OCI-LY7 (cell line): ENCODE measurements around the gene HOXB6. TPM values are rescaled to one million over a fixed set of nuclear protein-coding genes. Genes with fewer than 3 reads are reported as not detected.

ENCODE experiments used
- BruUV-seq: library from RNA; stranded (reverse); fragments of 400-500 nt; replicated peaks from 2 replicates; lab custom pipeline; 2021; lab: Mats Ljungman, UMichigan
- CTCF ChIA-PET: fragments of 300-600 bp; sonication (Branson Sonifier 250); formaldehyde crosslinking; loops from one replicate; lab custom pipeline; 2022; ENCODE audit warnings: antibody characterized with exemption; ENCODE audit not compliant: unreplicated experiment; lab: Charles Lee
- POLR2A ChIA-PET: fragments of 300-600 bp; sonication (Branson Sonifier 250); formaldehyde crosslinking; loops from one replicate; lab custom pipeline; 2022; ENCODE audit warnings: antibody characterized with exemption; lab: Charles Lee
- DNase-seq: peaks from one replicate; pipeline ENCODE4 v3.0.0-alpha.2; 2015; ENCODE audit warnings: low spot score
- H2AFZ ChIP-seq: fragments of 200-600 bp; sonication (generic), shearing (Covaris generic); 2 replicates; pipeline ENCODE4 v1.6.1; 2014; ENCODE audit warnings: mild to moderate bottlenecking, antibody characterized with exemption, low read length, moderate library complexity
- H3K27ac ChIP-seq: fragments of 200-600 bp; sonication (generic); 2 replicates; pipeline ENCODE4 v1.5.1; 2014; ENCODE audit warnings: mixed run types, low read depth, mild to moderate bottlenecking, moderate library complexity, low read length, inconsistent platforms; ENCODE audit not compliant: poor library complexity, severe bottlenecking
- H3K36me3 ChIP-seq: fragments of 200-600 bp; sonication (generic); 2 replicates; pipeline ENCODE4 v1.6.1; 2014; ENCODE audit warnings: mild to moderate bottlenecking, antibody characterized with exemption, low read length, moderate library complexity, mixed read lengths; ENCODE audit not compliant: insufficient read depth
- H3K4me1 ChIP-seq: fragments of 200-600 bp; sonication (generic); 2 replicates; pipeline ENCODE4 v1.5.1; 2014; ENCODE audit warnings: mild to moderate bottlenecking, low read length; ENCODE audit not compliant: insufficient read depth, poor library complexity, severe bottlenecking
- H3K4me2 ChIP-seq: fragments of 200-600 bp; sonication (generic); 2 replicates; pipeline ENCODE4 v1.6.1; 2014; ENCODE audit warnings: mild to moderate bottlenecking, low read length
- H3K4me3 ChIP-seq: fragments of 200-600 bp; sonication (generic); 2 replicates; pipeline ENCODE4 v1.5.1; 2014; ENCODE audit warnings: mild to moderate bottlenecking, low read depth, low read length; ENCODE audit not compliant: poor library complexity, severe bottlenecking
- H3K79me2 ChIP-seq: fragments of 200-600 bp; sonication (generic); 2 replicates; pipeline ENCODE4 v1.6.1; 2016; ENCODE audit warnings: low read depth, mild to moderate bottlenecking, low read length, moderate library complexity, mixed read lengths; ENCODE audit not compliant: insufficient read depth
- H3K9me2 ChIP-seq: fragments of 200-600 bp; sonication (generic); 2 replicates; pipeline ENCODE4 v1.6.1; 2016; ENCODE audit warnings: mild to moderate bottlenecking, low read length, mixed read lengths; ENCODE audit not compliant: insufficient read depth
- H3K9me3 ChIP-seq: fragments of 200-600 bp; sonication (generic); 2 replicates; pipeline ENCODE4 v1.6.1; 2014; ENCODE audit warnings: mild to moderate bottlenecking, mixed run types, low read length, mixed read lengths
- H4K20me1 ChIP-seq: fragments of 200-600 bp; sonication (generic); 2 replicates; pipeline ENCODE4 v1.6.1; 2014; ENCODE audit warnings: mild to moderate bottlenecking, antibody characterized with exemption, low read length, moderate library complexity, mixed read lengths; ENCODE audit not compliant: insufficient read depth
- EZH2phosphoT487 ChIP-seq: fragments of 200-600 bp; sonication (generic); IDR thresholded peaks from 2 replicates; pipeline ENCODE4 v1.6.1; 2018; ENCODE audit warnings: low read depth, borderline replicate concordance, mild to moderate bottlenecking, mixed run types, antibody characterized with exemption, low read length, moderate library complexity, mixed read lengths
- intact Hi-C: fragments of 100-400 bp; cut with micrococcal nuclease; formaldehyde crosslinking; loops from one replicate; pipeline ENCODE4 v1.10.0; 2022; ENCODE audit not compliant: unreplicated experiment
- total RNA-seq, 2 experiments: library from RNA; depleted of rRNA in 1 of 2; stranded (reverse); fragments of >200 nt in 1 of 2; shearing (Covaris generic) in 1 of 2; gene quantifications; 2 replicates each; pipeline ENCODE4 v1.2.3, GENCODE V29; 2014 to 2022
- TF ChIP-seq, protein P1 (sequence below): fragments of 200-600 bp; sonication (generic); conservative IDR thresholded peaks from 2 replicates; pipeline ENCODE4 v1.5.1; 2014; ENCODE audit warnings: mild to moderate bottlenecking, antibody characterized with exemption, low read length, moderate library complexity, mixed read lengths

HOXB6 gene
- total RNA-seq, 2 experiments from 2014 or later: not detected

- Histone ChIP-seq H3K9me2 (no peaks in the 10 kb centered on the region), H4K20me1 (no peaks in the 10 kb centered on the region), H3K79me2 (no peaks in the 10 kb centered on the region), H3K27ac (no peak overlapping the region), H2AFZ (no peak overlapping the region), H3K4me1 (no peaks in the 10 kb centered on the region), H3K9me3 (no peaks in the 10 kb centered on the region), H3K4me2 (no peak overlapping the region), H3K36me3 (no peaks in the 10 kb centered on the region), H3K4me3 (no peak overlapping the region)
- intact Hi-C loops: no loop called here
- no TSS peak for BruUV-seq
- no peak for TF ChIP-seq EZH2phosphoT487
- TF ChIP-seq, protein P1, sequence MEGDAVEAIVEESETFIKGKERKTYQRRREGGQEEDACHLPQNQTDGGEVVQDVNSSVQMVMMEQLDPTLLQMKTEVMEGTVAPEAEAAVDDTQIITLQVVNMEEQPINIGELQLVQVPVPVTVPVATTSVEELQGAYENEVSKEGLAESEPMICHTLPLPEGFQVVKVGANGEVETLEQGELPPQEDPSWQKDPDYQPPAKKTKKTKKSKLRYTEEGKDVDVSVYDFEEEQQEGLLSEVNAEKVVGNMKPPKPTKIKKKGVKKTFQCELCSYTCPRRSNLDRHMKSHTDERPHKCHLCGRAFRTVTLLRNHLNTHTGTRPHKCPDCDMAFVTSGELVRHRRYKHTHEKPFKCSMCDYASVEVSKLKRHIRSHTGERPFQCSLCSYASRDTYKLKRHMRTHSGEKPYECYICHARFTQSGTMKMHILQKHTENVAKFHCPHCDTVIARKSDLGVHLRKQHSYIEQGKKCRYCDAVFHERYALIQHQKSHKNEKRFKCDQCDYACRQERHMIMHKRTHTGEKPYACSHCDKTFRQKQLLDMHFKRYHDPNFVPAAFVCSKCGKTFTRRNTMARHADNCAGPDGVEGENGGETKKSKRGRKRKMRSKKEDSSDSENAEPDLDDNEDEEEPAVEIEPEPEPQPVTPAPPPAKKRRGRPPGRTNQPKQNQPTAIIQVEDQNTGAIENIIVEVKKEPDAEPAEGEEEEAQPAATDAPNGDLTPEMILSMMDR: no peak
- DNase-seq: no peak
- POLR2A ChIA-PET: no interaction called here
- CTCF ChIA-PET: no interaction called here
Observed at GRCh38 chr17:48565022-48565554, 39.7 kb downstream of the HOXB6 start.

DNA sequence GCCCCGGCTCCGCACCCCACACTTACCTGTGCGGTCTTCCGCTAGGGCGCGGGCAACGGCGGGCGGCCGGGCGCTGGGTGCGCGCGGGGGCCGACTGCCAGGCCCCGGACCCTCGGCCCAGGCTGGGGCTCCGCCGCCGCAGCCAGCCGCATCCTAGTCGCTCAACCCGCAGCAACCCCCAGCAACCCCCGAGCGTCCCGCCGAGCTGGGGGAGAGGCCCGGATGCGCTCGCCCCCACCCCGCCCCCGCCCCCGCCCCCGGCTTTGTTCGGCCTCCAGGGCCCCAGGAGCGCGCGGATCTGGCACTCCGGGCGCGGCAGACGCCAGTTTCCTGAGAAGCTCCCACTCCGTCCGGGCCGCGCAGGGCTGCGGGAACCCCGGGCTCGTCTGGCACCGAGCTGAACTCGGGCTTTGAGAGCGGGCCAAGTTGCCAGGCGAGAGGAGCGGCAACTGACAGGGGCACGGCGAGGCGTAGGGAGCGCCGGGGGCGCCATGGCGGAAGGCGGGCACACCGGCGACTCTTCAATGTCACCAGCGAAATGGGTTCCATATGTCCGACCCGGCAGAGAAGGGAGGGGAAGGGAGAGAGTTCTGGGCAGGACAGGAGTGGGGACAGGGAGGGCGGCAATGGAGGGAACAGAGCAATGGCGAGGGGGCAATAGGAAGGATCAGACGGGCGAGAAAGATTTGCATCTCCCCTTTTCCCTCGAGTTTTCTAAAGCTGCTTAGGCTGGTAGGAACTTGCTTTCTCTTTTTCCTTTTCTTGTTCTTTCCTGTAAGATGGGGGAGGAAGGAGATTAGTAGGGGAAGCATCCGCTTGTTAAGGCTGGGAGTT, 40.4 kb downstream of the HOXB6 start:
- Histone ChIP-seq H2AFZ (no peak overlapping the region), H3K79me2 (no peaks in the 10 kb centered on the region), H3K9me2 (no peaks in the 10 kb centered on the region), H3K27ac (no peak overlapping the region), H3K36me3 (no peaks in the 10 kb centered on the region), H3K4me3 (no peak overlapping the region), H3K4me1 (no peaks in the 10 kb centered on the region), H3K4me2 (no peak overlapping the region), H3K9me3 (no peaks in the 10 kb centered on the region), H4K20me1 (no peaks in the 10 kb centered on the region)
- intact Hi-C loops: no loop called here
- ChIA-PET POLR2A (no interaction called here), CTCF (no interaction called here)
- DNase-seq: no peak
- no TSS peak for BruUV-seq
- TF ChIP-seq, protein P1: no peak
- TF ChIP-seq EZH2phosphoT487: no peak

DNA sequence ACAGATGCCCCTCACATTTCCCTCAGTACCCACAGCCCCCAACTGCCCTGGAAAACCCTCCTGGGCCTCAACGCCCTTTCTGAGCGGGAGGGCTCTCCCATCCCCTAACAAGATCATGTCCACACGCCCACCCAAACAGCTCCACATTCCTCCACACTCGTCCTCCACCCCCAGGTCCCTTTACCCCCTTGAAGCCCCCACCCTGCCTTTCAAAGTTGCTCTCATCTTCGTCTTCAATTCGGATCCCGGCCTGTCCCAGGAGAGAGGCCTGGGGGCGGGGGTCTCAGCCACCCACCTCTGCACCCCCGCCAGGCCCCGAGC, 41.0 kb downstream of the HOXB6 start:
- TF ChIP-seq EZH2phosphoT487: no peak
- TF ChIP-seq, protein P1: no peak
- ChIA-PET POLR2A (no interaction called here), CTCF (no interaction called here)
- BruUV-seq: no TSS peak
- no peaks in the 10 kb centered on the region for H3K4me1 ChIP-seq
- H3K9me2 ChIP-seq: no peaks in the 10 kb centered on the region
- no peaks in the 10 kb centered on the region for H3K9me3 ChIP-seq
- no peak overlapping the region for H3K4me3 ChIP-seq
- H3K4me2 ChIP-seq: no peak overlapping the region
- no peaks in the 10 kb centered on the region for H4K20me1 ChIP-seq
- no peak for DNase-seq
- H2AFZ ChIP-seq: no peak overlapping the region
- no peak overlapping the region for H3K27ac ChIP-seq
- no peaks in the 10 kb centered on the region for H3K79me2 ChIP-seq
- intact Hi-C loops: no loop called here
- no peaks in the 10 kb centered on the region for H3K36me3 ChIP-seq
